HepG2 (cell line): ENCODE results near the gene OR5F1. TPM values are rescaled to one million over a fixed set of nuclear protein-coding genes. Genes with fewer than 3 reads are reported as not detected.

Experiments
- ATAC-seq: fragments of 200-7000 bp; cut with Tn5 transposase; 3 replicates; pipeline ENCODE4 v1.9.1; 2020; ENCODE audit warnings: mild to moderate bottlenecking, moderate library complexity
- Bru-seq: library from RNA; stranded (reverse); fragments of 400-500 nt; gene quantifications from one replicate; lab custom pipeline; 2021; lab: Mats Ljungman, UMichigan
- BruChase-seq, 2 experiments: library from RNA; stranded (reverse); fragments of 400-500 nt; gene quantifications; one replicate each; lab custom pipeline; 2021; lab: Mats Ljungman, UMichigan
- BruUV-seq: library from RNA; stranded (reverse); fragments of 400-500 nt; replicated peaks from 2 replicates; lab custom pipeline; 2021; lab: Mats Ljungman, UMichigan
- CTCF ChIA-PET: fragments of 300-600 bp; formaldehyde crosslinking; extraction: SDS; loops from one replicate; lab custom pipeline; 2021; ENCODE audit warnings: low total read pairs, inconsistent platforms, low intra/inter-chr PET ratio; lab: Yijun Ruan, JAX
- POLR2A ChIA-PET: fragments of 350-600 bp; sonication (Branson Sonifier 250); formaldehyde crosslinking; loops from one replicate; lab custom pipeline; 2020; ENCODE audit warnings: antibody characterized with exemption, inconsistent platforms; lab: Yijun Ruan, JAX
- DNase-seq: peaks from one replicate; pipeline ENCODE4 v3.0.0-alpha.2; 2015; ENCODE audit warnings: low spot score
- FAIRE-seq: peaks from 3 replicates; lab custom pipeline; 2011; peaks lifted over from hg19 to GRCh38; lab: Jason Lieb, UNC
- H2AFZ ChIP-seq: one replicate; pipeline ENCODE4 v1.6.1; 2011; ENCODE audit warnings: low read length, inconsistent platforms
- H3K27ac ChIP-seq: fragments of 300-600 bp; 3 replicates; pipeline ENCODE4 v1.8.0; 2011; ENCODE audit warnings: mixed run types, mild to moderate bottlenecking, mixed read lengths, low read length, inconsistent platforms; ENCODE audit not compliant: insufficient read depth; ENCODE audit errors: extremely low read length
- H3K27me3 ChIP-seq, 2 experiments: fragments of 200-600 bp in 1 of 2; 2 replicates in 1 of 2; 3 replicates in 1 of 2; pipeline versions ENCODE4 v1.6.0 to v1.8.0; 2011; ENCODE audit warnings: low read length in 2 of 2, mild to moderate bottlenecking in 2 of 2, moderate library complexity in 2 of 2, inconsistent platforms in 1 of 2; ENCODE audit not compliant: insufficient read depth in 2 of 2, control insufficient read depth in 1 of 2
- H3K36me3 ChIP-seq, 2 experiments: fragments of 200-600 bp in 1 of 2; replicated peaks in 1 of 2; 2 replicates in 1 of 2; 3 replicates in 1 of 2; pipeline versions ENCODE4 v1.5.1 to v1.8.0; 2011; ENCODE audit warnings: low read length in 2 of 2, inconsistent platforms in 1 of 2; ENCODE audit not compliant: insufficient read depth in 2 of 2, control insufficient read depth in 1 of 2
- H3K4me1 ChIP-seq: 2 replicates; pipeline ENCODE4 v1.5.1; 2012; ENCODE audit warnings: low read length, inconsistent platforms; ENCODE audit not compliant: insufficient read depth
- H3K4me2 ChIP-seq: 2 replicates; pipeline ENCODE4 v1.6.0; 2011; ENCODE audit warnings: low read depth, low read length, inconsistent platforms
- H3K4me3 ChIP-seq, 3 experiments: fragments of 200-600 bp in 1 of 3; sonication (generic), shearing (Covaris generic) in 1 of 3; replicated peaks in 1 of 3; 2 replicates each; pipeline ENCODE4 v1.5.1; 2011 to 2016; ENCODE audit warnings: low read length in 3 of 3, inconsistent platforms in 2 of 3, low read depth in 2 of 3, mild to moderate bottlenecking in 2 of 3, control low read depth in 1 of 3, mixed read lengths in 1 of 3; ENCODE audit not compliant: insufficient read depth in 1 of 3
- H3K79me2 ChIP-seq: one replicate; pipeline ENCODE4 v1.6.1; 2011; ENCODE audit warnings: low read length, inconsistent platforms; ENCODE audit not compliant: insufficient read depth
- H3K9ac ChIP-seq: 2 replicates; pipeline ENCODE4 v1.6.0; 2011; ENCODE audit warnings: mild to moderate bottlenecking, low read depth, low read length, inconsistent platforms; ENCODE audit not compliant: insufficient read depth
- H3K9me3 ChIP-seq: 2 replicates; pipeline ENCODE4 v1.5.1; 2012; ENCODE audit warnings: mild to moderate bottlenecking, low read length
- H4K20me1 ChIP-seq: 2 replicates; pipeline ENCODE4 v1.6.0; 2011; ENCODE audit warnings: inconsistent platforms, mild to moderate bottlenecking, low read length, moderate library complexity; ENCODE audit not compliant: insufficient read depth
- ATF7 ChIP-seq, 2 experiments: fragments of 450-650 bp in 1 of 2; sonication (generic) in 1 of 2; formaldehyde crosslinking in 1 of 2; IDR thresholded peaks; 2 replicates each; pipeline versions ENCODE4 v1.4.0 to v1.6.1; 2016 to 2020; ENCODE audit warnings: antibody characterized with exemption in 1 of 2, mild to moderate bottlenecking in 1 of 2, missing genetic modification reagents in 1 of 2
- EEA1 ChIP-seq: sonication (generic); formaldehyde crosslinking; IDR thresholded peaks from 2 replicates; pipeline ENCODE4 v1.5.1; 2020; ENCODE audit warnings: mild to moderate bottlenecking, missing genetic modification reagents, borderline replicate concordance
- RFX3 ChIP-seq: IDR thresholded peaks from 2 replicates; pipeline ENCODE4 v1.6.1; 2016; ENCODE audit warnings: missing biosample characterization, missing genetic modification reagents
- RXRA ChIP-seq: sonication (generic); formaldehyde crosslinking; IDR thresholded peaks from 2 replicates; pipeline ENCODE4 v1.5.1; 2020; ENCODE audit warnings: missing genetic modification reagents
- TBP ChIP-seq: sonication (generic); formaldehyde crosslinking; IDR thresholded peaks from 2 replicates; pipeline ENCODE4 v1.5.0; 2020; ENCODE audit warnings: missing genetic modification reagents
- TEAD3 ChIP-seq: optimal IDR thresholded peaks from 2 replicates; pipeline ENCODE3; 2016; ENCODE audit warnings: borderline replicate concordance
- ZNF331 ChIP-seq: sonication (generic); formaldehyde crosslinking; IDR thresholded peaks from 2 replicates; pipeline ENCODE4 v1.4.0; 2020; ENCODE audit warnings: missing genetic modification reagents
- ZNF33B ChIP-seq: sonication (generic); formaldehyde crosslinking; IDR thresholded peaks from 2 replicates; pipeline ENCODE4 v1.5.1; 2020; ENCODE audit warnings: mild to moderate bottlenecking, missing genetic modification reagents
- ZNF501 ChIP-seq: sonication (generic); formaldehyde crosslinking; IDR thresholded peaks from 2 replicates; pipeline ENCODE4 v1.5.1; 2020; ENCODE audit warnings: mild to moderate bottlenecking, moderate library complexity, missing genetic modification reagents
- ZNF678 ChIP-seq: sonication (generic); formaldehyde crosslinking; IDR thresholded peaks from 2 replicates; pipeline ENCODE4 v1.4.0; 2020; ENCODE audit warnings: mild to moderate bottlenecking, missing genetic modification reagents
- ZNF777 ChIP-seq: sonication (generic); formaldehyde crosslinking; IDR thresholded peaks from 2 replicates; pipeline ENCODE4 v1.4.0; 2020; ENCODE audit warnings: missing genetic modification reagents
- WGBS: methylation state at CpG from one replicate; pipeline ENCODE4 v1.1.6; 2017; ENCODE audit warnings: low lambda C conversion rate; 5-methylcytosine and 5-hydroxymethylcytosine counted together
- in situ Hi-C: cut with HindIII; loops from 2 replicates; pipeline ENCODE4 v1.10.0; 2017; ENCODE audit warnings: low pct_unique_long_range_greater_than_20kb; ENCODE audit not compliant: extremely low pct_ligation_motif_present
- intact Hi-C: fragments of 100-400 bp; cut with micrococcal nuclease; formaldehyde crosslinking; loops from one replicate; pipeline ENCODE4 v1.10.0; 2022; ENCODE audit not compliant: unreplicated experiment
- long read RNA-seq, 2 experiments: library from RNA in 1 of 2; library from polyadenylated mRNA in 1 of 2; stranded (forward) in 1 of 2; unstranded in 1 of 2; transcript quantifications; one replicate each; pipeline ENCODE4 v2.0.0, GENCODE V29; 2019 to 2022
- polyA minus RNA-seq, 3 experiments: library from RNA; depleted of rRNA, polyadenylated mRNA; stranded (reverse); fragments of >200 nt; gene quantifications; 2 replicates each; pipeline ENCODE4 v1.2.3, GENCODE V29; 2011; ENCODE audit warnings: low replicate concordance in 1 of 3
- polyA plus RNA-seq, 8 experiments: library from polyadenylated mRNA; depleted of rRNA in 3 of 8; stranded (reverse) in 7 of 8; unstranded in 1 of 8; fragments of >200 nt; fragmentation: Illumina TruSeq in 4 of 8; extraction: Trizol in 4 of 8; gene quantifications; 2 replicates each; pipeline versions ENCODE4 v1.2.1 to v1.2.3, GENCODE V29; 2011 to 2016; ENCODE audit warnings: low read depth in 4 of 8, missing spikeins in 1 of 8, mixed read lengths in 1 of 8; ENCODE audit not compliant: insufficient read depth in 1 of 8
- total RNA-seq, 5 experiments: library from RNA; depleted of rRNA; stranded (reverse); fragments of >200 nt; fragmentation: Illumina TruSeq; extraction: Trizol; gene quantifications; 2 replicates each; pipeline ENCODE4 v1.2.3, GENCODE V29; 2016; ENCODE audit warnings: low read depth in 1 of 5
- TF ChIP-seq, protein P1 (sequence below): sonication (generic); formaldehyde crosslinking; IDR thresholded peaks from 2 replicates; pipeline ENCODE4 v1.4.0; 2020; ENCODE audit warnings: mild to moderate bottlenecking, missing genetic modification reagents
- TF ChIP-seq, protein P2 (sequence below): IDR thresholded peaks from 2 replicates; pipeline ENCODE4 v1.6.1; 2016; ENCODE audit warnings: mild to moderate bottlenecking, missing biosample characterization, missing genetic modification reagents
- TF ChIP-seq, protein P3 (sequence below): sonication (generic); formaldehyde crosslinking; IDR thresholded peaks from 2 replicates; pipeline ENCODE4 v1.4.0; 2020; ENCODE audit warnings: missing genetic modification reagents
- TF ChIP-seq, protein P4 (sequence below): sonication (generic); formaldehyde crosslinking; IDR thresholded peaks from 2 replicates; pipeline ENCODE4 v1.5.0; 2020; ENCODE audit warnings: mild to moderate bottlenecking, missing genetic modification reagents
- TF ChIP-seq, protein P5 (sequence below): sonication (generic); formaldehyde crosslinking; IDR thresholded peaks from 2 replicates; pipeline ENCODE4 v1.8.1; 2022; ENCODE audit warnings: mild to moderate bottlenecking, missing genetic modification reagents

The OR5F1 gene
- total RNA-seq (2016; rRNA removed; fragmentation: Illumina TruSeq; extraction: Trizol): not detected in 2 replicates
- total RNA-seq (2016; cell fraction: cytosol; rRNA removed; fragmentation: Illumina TruSeq; extraction: Trizol; ENCODE audit: low read depth): not detected in 2 replicates
- total RNA-seq (2016; cell fraction: insoluble cytoplasmic fraction; rRNA removed; fragmentation: Illumina TruSeq; extraction: Trizol): not detected in 2 replicates
- total RNA-seq (2016; cell fraction: membrane; rRNA removed; fragmentation: Illumina TruSeq; extraction: Trizol): not detected in 2 replicates
- total RNA-seq (2016; cell fraction: nucleus; rRNA removed; fragmentation: Illumina TruSeq; extraction: Trizol): not detected in 2 replicates
- polyA plus RNA-seq (2011; rRNA removed): not detected in 2 replicates
- not detected in 2 replicates for polyA plus RNA-seq (2011; cell fraction: cytosol; rRNA removed)
- polyA plus RNA-seq (2011; cell fraction: nucleus; rRNA removed): not detected in 2 replicates
- not detected in 2 replicates for polyA plus RNA-seq (2012)
- polyA plus RNA-seq (2016; cell fraction: cytosol; fragmentation: Illumina TruSeq; extraction: Trizol; ENCODE audit: low read depth): not detected in 2 replicates
- polyA plus RNA-seq (2016; cell fraction: insoluble cytoplasmic fraction; fragmentation: Illumina TruSeq; extraction: Trizol; ENCODE audit: low read depth): not detected in 2 replicates
- polyA plus RNA-seq (2016; cell fraction: membrane; fragmentation: Illumina TruSeq; extraction: Trizol; ENCODE audit: low read depth): not detected in 2 replicates
- not detected in 2 replicates for polyA plus RNA-seq (2016; cell fraction: nucleus; fragmentation: Illumina TruSeq; extraction: Trizol; ENCODE audit: insufficient read depth, low read depth)
- polyA minus RNA-seq (2011; rRNA and poly(A)+ RNA removed; ENCODE audit: low replicate concordance): not detected in 2 replicates
- polyA minus RNA-seq (2011; cell fraction: cytosol; rRNA and poly(A)+ RNA removed): not detected in 2 replicates
- not detected in 2 replicates for polyA minus RNA-seq (2011; cell fraction: nucleus; rRNA and poly(A)+ RNA removed)
- not detected for Bru-seq, nascent RNA
- not detected for BruChase-seq, experiment 1, labeled RNA remaining after a 6-hour chase
- not detected for BruChase-seq, experiment 2, labeled RNA remaining after a 2-hour chase
- long read RNA-seq, experiment 1: 0 reads
- long read RNA-seq, experiment 2: 0 reads

DNA sequence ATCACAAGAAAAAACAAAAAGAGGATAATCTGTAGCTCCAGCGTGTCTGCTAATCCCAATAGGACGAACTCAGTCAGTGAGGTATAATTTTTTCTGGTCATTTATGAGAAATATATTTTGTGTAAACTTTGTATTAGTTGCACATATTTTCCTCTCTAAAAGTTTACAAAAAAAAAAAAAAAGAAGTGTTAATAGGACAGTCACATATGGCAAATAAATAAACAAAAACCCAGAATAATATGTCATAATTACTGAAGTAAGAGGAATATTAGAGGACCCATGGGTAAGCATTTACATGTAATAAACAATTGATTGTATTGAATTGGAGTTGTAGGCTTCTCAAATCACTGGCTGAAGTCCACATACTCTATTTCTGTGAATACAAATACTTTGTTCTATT is at the start of gene OR5F1:
Gene OR5F1, minus strand, starts transcription at position 101 of the 400 bp plus-strand sequence. Its CDS starts 0 bp downstream, at position 101.
- intact Hi-C loops: no loop called here
- 3% methylated on average over 2 of the region's 2 CpGs for WGBS
- no peak for DNase-seq

More for the DNA sequence above, at the start of gene OR5F1:
- Histone ChIP-seq H3K9ac (no peak within 1 kb of the TSS), H4K20me1 (no peaks in the 10 kb centered on the region), H3K27ac (no peak within 1 kb of the TSS), H3K79me2 (no peaks in the 10 kb centered on the region), H3K4me1 (no peaks in the 10 kb centered on the region), H3K4me3 (no peak within 1 kb of the TSS), H3K27me3 (no peaks in the 10 kb centered on the region), H2AFZ (no peak within 1 kb of the TSS), H3K36me3 (no peaks in the 10 kb centered on the region), H3K9me3 (peaks cover 39% of the 10 kb centered on the region), H3K4me2 (no peak within 1 kb of the TSS)
- in situ Hi-C loops: no loop called here
- TF ChIP-seq, protein P1, sequence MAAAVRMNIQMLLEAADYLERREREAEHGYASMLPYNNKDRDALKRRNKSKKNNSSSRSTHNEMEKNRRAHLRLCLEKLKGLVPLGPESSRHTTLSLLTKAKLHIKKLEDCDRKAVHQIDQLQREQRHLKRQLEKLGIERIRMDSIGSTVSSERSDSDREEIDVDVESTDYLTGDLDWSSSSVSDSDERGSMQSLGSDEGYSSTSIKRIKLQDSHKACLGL (CRISPR knock-in tag): no peak
- TF ChIP-seq ZNF501 (no peak), ZNF678 (no peak), RFX3 (CRISPR knock-in tag) (no peak), EEA1 (no peak), ZNF777 (no peak), ATF7 (IDR thresholded peaks at IDR 0.05) (no peak), ATF7 (CRISPR knock-in tag; IDR thresholded peaks at IDR 0.05) (no peak), ZNF33B (CRISPR knock-in tag) (no peak), TBP (no peak), RXRA (CRISPR knock-in tag) (no peak), ZNF331 (no peak), TEAD3 (CRISPR knock-in tag) (no peak)
- TF ChIP-seq, protein P2, sequence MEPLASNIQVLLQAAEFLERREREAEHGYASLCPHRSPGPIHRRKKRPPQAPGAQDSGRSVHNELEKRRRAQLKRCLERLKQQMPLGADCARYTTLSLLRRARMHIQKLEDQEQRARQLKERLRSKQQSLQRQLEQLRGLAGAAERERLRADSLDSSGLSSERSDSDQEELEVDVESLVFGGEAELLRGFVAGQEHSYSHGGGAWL (CRISPR knock-in tag): no peak
- TF ChIP-seq, protein P3, sequence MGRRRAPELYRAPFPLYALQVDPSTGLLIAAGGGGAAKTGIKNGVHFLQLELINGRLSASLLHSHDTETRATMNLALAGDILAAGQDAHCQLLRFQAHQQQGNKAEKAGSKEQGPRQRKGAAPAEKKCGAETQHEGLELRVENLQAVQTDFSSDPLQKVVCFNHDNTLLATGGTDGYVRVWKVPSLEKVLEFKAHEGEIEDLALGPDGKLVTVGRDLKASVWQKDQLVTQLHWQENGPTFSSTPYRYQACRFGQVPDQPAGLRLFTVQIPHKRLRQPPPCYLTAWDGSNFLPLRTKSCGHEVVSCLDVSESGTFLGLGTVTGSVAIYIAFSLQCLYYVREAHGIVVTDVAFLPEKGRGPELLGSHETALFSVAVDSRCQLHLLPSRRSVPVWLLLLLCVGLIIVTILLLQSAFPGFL (CRISPR knock-in tag): no peak
- TF ChIP-seq, protein P4, sequence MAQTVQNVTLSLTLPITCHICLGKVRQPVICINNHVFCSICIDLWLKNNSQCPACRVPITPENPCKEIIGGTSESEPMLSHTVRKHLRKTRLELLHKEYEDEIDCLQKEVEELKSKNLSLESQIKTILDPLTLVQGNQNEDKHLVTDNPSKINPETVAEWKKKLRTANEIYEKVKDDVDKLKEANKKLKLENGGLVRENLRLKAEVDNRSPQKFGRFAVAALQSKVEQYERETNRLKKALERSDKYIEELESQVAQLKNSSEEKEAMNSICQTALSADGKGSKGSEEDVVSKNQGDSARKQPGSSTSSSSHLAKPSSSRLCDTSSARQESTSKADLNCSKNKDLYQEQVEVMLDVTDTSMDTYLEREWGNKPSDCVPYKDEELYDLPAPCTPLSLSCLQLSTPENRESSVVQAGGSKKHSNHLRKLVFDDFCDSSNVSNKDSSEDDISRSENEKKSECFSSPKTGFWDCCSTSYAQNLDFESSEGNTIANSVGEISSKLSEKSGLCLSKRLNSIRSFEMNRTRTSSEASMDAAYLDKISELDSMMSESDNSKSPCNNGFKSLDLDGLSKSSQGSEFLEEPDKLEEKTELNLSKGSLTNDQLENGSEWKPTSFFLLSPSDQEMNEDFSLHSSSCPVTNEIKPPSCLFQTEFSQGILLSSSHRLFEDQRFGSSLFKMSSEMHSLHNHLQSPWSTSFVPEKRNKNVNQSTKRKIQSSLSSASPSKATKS (CRISPR knock-in tag): no peak
- TF ChIP-seq, protein P5, sequence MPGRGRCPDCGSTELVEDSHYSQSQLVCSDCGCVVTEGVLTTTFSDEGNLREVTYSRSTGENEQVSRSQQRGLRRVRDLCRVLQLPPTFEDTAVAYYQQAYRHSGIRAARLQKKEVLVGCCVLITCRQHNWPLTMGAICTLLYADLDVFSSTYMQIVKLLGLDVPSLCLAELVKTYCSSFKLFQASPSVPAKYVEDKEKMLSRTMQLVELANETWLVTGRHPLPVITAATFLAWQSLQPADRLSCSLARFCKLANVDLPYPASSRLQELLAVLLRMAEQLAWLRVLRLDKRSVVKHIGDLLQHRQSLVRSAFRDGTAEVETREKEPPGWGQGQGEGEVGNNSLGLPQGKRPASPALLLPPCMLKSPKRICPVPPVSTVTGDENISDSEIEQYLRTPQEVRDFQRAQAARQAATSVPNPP (CRISPR knock-in tag): no peak
- ChIA-PET CTCF (no interaction called here), POLR2A (no interaction called here)
- ATAC-seq (no peak), FAIRE-seq (no peak)
- BruUV-seq: no TSS peak
